Pancreas (tissue), 10 donors: ENCODE results near the gene MYLK. TPM values are rescaled to one million over a fixed set of nuclear protein-coding genes. Genes with fewer than 3 reads are reported as not detected.

Experiments used
- ATAC-seq, 4 donors: fragments of 200-7000 bp; cut with Tn5 transposase; one replicate each; pipeline versions ENCODE4 v1.8.0 to v1.9.1; 2020; ENCODE audit warnings: mild to moderate bottlenecking in 4 of 4, moderate library complexity in 4 of 4
- DNase-seq, 6 donors: peaks; one replicate each; pipeline ENCODE4 v3.0.0-alpha.2; 2020
- FAIRE-seq: peaks from 2 replicates; lab custom pipeline; 2012; peaks lifted over from hg19 to GRCh38; lab: Jason Lieb, UNC
- H3K27ac ChIP-seq, 4 donors: fragments of 200-600 bp; sonication (generic); 1 replicate in 3 of 4; 2 replicates in 1 of 4; pipeline versions ENCODE4 v1.5.0 to v1.8.0; 2020
- H3K27me3 ChIP-seq, 4 donors: fragments of 200-600 bp; one replicate each; pipeline ENCODE4 v1.8.0; 2021
- H3K36me3 ChIP-seq, 3 donors: fragments of 200-600 bp; sonication (generic) in 1 of 3; one replicate each; pipeline versions ENCODE4 v1.5.0 to v1.8.0; 2020 to 2021
- H3K4me1 ChIP-seq, 3 donors: fragments of 200-600 bp; one replicate each; pipeline ENCODE4 v1.8.0; 2021
- H3K4me3 ChIP-seq, 4 donors: fragments of 200-600 bp; sonication (generic) in 2 of 4; one replicate each; pipeline versions ENCODE4 v1.5.0 to v1.8.0; 2020 to 2021
- H3K9me3 ChIP-seq, 4 donors: fragments of 200-600 bp; one replicate each; pipeline ENCODE4 v1.8.0; 2021
- CTCF ChIP-seq, 4 donors: fragments of 200-600 bp; sonication (generic) in 3 of 4; IDR thresholded peaks; one replicate each; pipeline versions ENCODE4 v1.5.0 to v1.8.0; 2021; ENCODE audit warnings: antibody characterized with exemption in 4 of 4
- WGBS, 2 donors: extraction: QIAGEN DNeasy Blood & Tissue Kit; methylation state at CpG; one replicate each; pipeline ENCODE4 v1.1.7; 2013; 5-methylcytosine and 5-hydroxymethylcytosine counted together
- intact Hi-C, 3 donors: fragments of 100-400 bp; cut with DNase I; formaldehyde crosslinking; loops; one replicate each; pipeline versions ENCODE4 v1.11.1 to v1.14.2; 2022
- polyA plus RNA-seq, 2 donors: library from polyadenylated mRNA; stranded (reverse); fragments of 200-250 nt; gene quantifications; one replicate each; pipeline ENCODE4 v1.2.3, GENCODE V29; 2013
- total RNA-seq, 6 donors: library from RNA; stranded (reverse); fragmentation: NEBNext Ultra II Directional in 4 of 6; extraction: Animal tissue kit (Norgen Biotek cat#: 25700) in 4 of 6; gene quantifications; one replicate each; pipeline versions ENCODE4 v1.2.1 to v1.2.4, GENCODE V29; 2021 to 2023
- donor health status: healthy with polysubstance abuse.
- donor health status: DM: no; HTN: no; CAD: no; lungs with moderate emphysema.
- donor health status: DM: no; HTN: no; CAD: no.
- donor health status: control.
- donor health status: control.
- donor health status: Bipolar disorder and iron deficiency.
- donor health status: DM: yes; HTN: yes; CAD: no.
- donor health status: DM: no; HTN: no; CAD: no.
- donor health status: DM: no; HTN: no; CAD: no.
- donor health status: DM: yes; HTN: yes; CAD: no.

The MYLK gene
- total RNA-seq (10 to 100 TPM in 1 of 6 donors, 1 to 10 TPM in 5; 3.1 to 12.0 (median 6.8) TPM), polyA plus RNA-seq (1 to 10 TPM; 6.0 to 7.2 TPM)

- intact Hi-C loops = no loop called here
- no peaks in the 10 kb centered on the region for H3K27me3 ChIP-seq
- DNase-seq (peak; percentile 57 to 83 (median 69)), FAIRE-seq (no peak), ATAC-seq (peak; percentile 84 to 96 (median 94))
- peaks cover 0 to 4% (median 3%) of the 10 kb centered on the region in 3 donors for H3K4me1 ChIP-seq
- H3K4me3 ChIP-seq = peak within 1 kb of the TSS; percentile 6 to 52 (median 26)
- WGBS, 2 donors = 3 to 8% methylated on average over 31 to 70 of the region's 70 CpGs
- H3K9me3 ChIP-seq = no peaks in the 10 kb centered on the region
- H3K36me3 ChIP-seq = no peaks in the 10 kb centered on the region
- TF ChIP-seq CTCF (IDR thresholded peaks at IDR 0.05) = no peak
- H3K27ac ChIP-seq = no peak within 1 kb of the TSS
Observed at GRCh38 chr3:123884203-123884831, at the start of gene MYLK. Gene MYLK (minus strand): TSS chr3:123884332. CDS start chr3:123793841, 90,491 bp downstream.

- Histone ChIP-seq H3K27me3 (no peaks in the 10 kb centered on the region), H3K4me3 (no peak overlapping the region), H3K27ac (no peak overlapping the region), H3K4me1 (no peaks in the 10 kb centered on the region), H3K36me3 (peaks cover 0 to 3% (median 0%) of the 10 kb centered on the region in 3 donors), H3K9me3 (no peaks in the 10 kb centered on the region)
- no peak for FAIRE-seq
- DNase-seq = no peak
- no peak for TF ChIP-seq CTCF (IDR thresholded peaks at IDR 0.05)
- intact Hi-C loops = no loop called here
- no peak for ATAC-seq
Observed at GRCh38 chr3:123930445-123930844, 46.3 kb upstream of the MYLK start.

GRCh38 chr3:123929325-123929724 lies 45.2 kb upstream of the MYLK start:
- Histone ChIP-seq H3K4me1 (no peaks in the 10 kb centered on the region), H3K4me3 (no peak overlapping the region), H3K27me3 (no peaks in the 10 kb centered on the region), H3K27ac (no peak overlapping the region), H3K36me3 (peaks cover 0 to 3% (median 0%) of the 10 kb centered on the region in 3 donors), H3K9me3 (no peaks in the 10 kb centered on the region)
- no peak for TF ChIP-seq CTCF (IDR thresholded peaks at IDR 0.05)
- ATAC-seq = no peak
- no peak for FAIRE-seq
- WGBS, 2 donors = 97 to 98% methylated on average over 9 of the region's 9 CpGs
- intact Hi-C loops = no loop called here
- no peak for DNase-seq

- DNase-seq (no peak), ATAC-seq (no peak), FAIRE-seq (peak; percentile 93)
- no peaks in the 10 kb centered on the region for H3K27me3 ChIP-seq
- H3K36me3 ChIP-seq = no peaks in the 10 kb centered on the region
- H3K27ac ChIP-seq = no peak overlapping the region
- no peaks in the 10 kb centered on the region for H3K4me1 ChIP-seq
- intact Hi-C loops = no loop called here
- no peak for TF ChIP-seq CTCF (IDR thresholded peaks at IDR 0.05)
- H3K9me3 ChIP-seq = no peaks in the 10 kb centered on the region
- H3K4me3 ChIP-seq = no peak overlapping the region
Observed at GRCh38 chr3:123926396-123926795, 42.3 kb upstream of the MYLK start.

- H3K36me3 ChIP-seq = no peaks in the 10 kb centered on the region
- TF ChIP-seq CTCF (IDR thresholded peaks at IDR 0.05) = no peak
- FAIRE-seq = no peak
Observed at GRCh38 chr3:123920868-123921267, 36.7 kb upstream of the MYLK start.

More at GRCh38 chr3:123920868-123921267, 36.7 kb upstream of the MYLK start:
- H3K9me3 ChIP-seq = peaks cover 0 to 8% (median 0%) of the 10 kb centered on the region in 4 donors
- H3K27me3 ChIP-seq = no peaks in the 10 kb centered on the region
- H3K27ac ChIP-seq = no peak overlapping the region
- DNase-seq (no peak), ATAC-seq (no peak)
- intact Hi-C loops = no loop called here
- no peak overlapping the region for H3K4me3 ChIP-seq
- H3K4me1 ChIP-seq = no peaks in the 10 kb centered on the region
